H9 (cell line): ENCODE data around the gene TMEM238. TPM values are rescaled to one million over a fixed set of nuclear protein-coding genes. Genes with fewer than 3 reads are reported as not detected.

Experiments
- DNase-seq: peaks from one replicate; pipeline ENCODE4 v3.0.0-alpha.2; 2017
- H2AFZ ChIP-seq: one replicate; pipeline ENCODE4 v1.6.1; 2013; ENCODE audit warnings: mild to moderate bottlenecking, low read length, control low read depth, moderate library complexity
- H2AK5ac ChIP-seq: 2 replicates; pipeline ENCODE4 v1.6.1; 2013; ENCODE audit warnings: low read length, control low read depth, mixed read lengths; ENCODE audit not compliant: insufficient read length
- H2BK120ac ChIP-seq: one replicate; pipeline ENCODE4 v1.6.1; 2013; ENCODE audit warnings: low read depth, mild to moderate bottlenecking, low read length, control low read depth, inconsistent platforms; ENCODE audit not compliant: poor library complexity, severe bottlenecking
- H2BK12ac ChIP-seq: 2 replicates; pipeline ENCODE4 v1.6.1; 2013; ENCODE audit warnings: low read length, control low read depth, mixed read lengths, low read depth; ENCODE audit not compliant: insufficient read length
- H2BK15ac ChIP-seq: 2 replicates; pipeline ENCODE4 v1.6.1; 2013; ENCODE audit warnings: low read depth, low read length, control low read depth
- H2BK20ac ChIP-seq: one replicate; pipeline ENCODE4 v1.6.1; 2013; ENCODE audit warnings: low read depth, mild to moderate bottlenecking, low read length, control low read depth, inconsistent platforms; ENCODE audit not compliant: poor library complexity, severe bottlenecking
- H2BK5ac ChIP-seq: 2 replicates; pipeline ENCODE4 v1.6.1; 2013; ENCODE audit warnings: low read length, control low read depth, mixed read lengths; ENCODE audit not compliant: insufficient read length
- H3K14ac ChIP-seq: 2 replicates; pipeline ENCODE4 v1.6.1; 2013; ENCODE audit warnings: low read length, control low read depth; ENCODE audit not compliant: insufficient read depth
- H3K18ac ChIP-seq: 2 replicates; pipeline ENCODE4 v1.6.1; 2013; ENCODE audit warnings: low read depth, mild to moderate bottlenecking, mixed read lengths, low read length, control low read depth; ENCODE audit not compliant: insufficient read length
- H3K23ac ChIP-seq: 2 replicates; pipeline ENCODE4 v1.6.1; 2013; ENCODE audit warnings: low read length, control low read depth, mixed read lengths, low read depth; ENCODE audit not compliant: insufficient read length
- H3K23me2 ChIP-seq: 2 replicates; pipeline ENCODE4 v1.6.1; 2013; ENCODE audit warnings: low read depth, mild to moderate bottlenecking, mixed read lengths, low read length, control low read depth; ENCODE audit not compliant: insufficient read length, poor library complexity, severe bottlenecking
- H3K27ac ChIP-seq: 2 replicates; pipeline ENCODE4 v1.5.1; 2013; ENCODE audit warnings: low read length, control low read depth, mixed read lengths, low read depth; ENCODE audit not compliant: insufficient read length
- H3K27me3 ChIP-seq: 2 replicates; pipeline ENCODE4 v1.6.1; 2013; ENCODE audit warnings: low read length, control low read depth, inconsistent platforms; ENCODE audit not compliant: insufficient read depth
- H3K4ac ChIP-seq: 2 replicates; pipeline ENCODE4 v1.6.1; 2013; ENCODE audit warnings: low read depth, mild to moderate bottlenecking, control low read depth, inconsistent platforms, low read length, moderate library complexity
- H3K4me1 ChIP-seq: 2 replicates; pipeline ENCODE4 v1.6.1; 2013; ENCODE audit warnings: low read length, control low read depth, inconsistent platforms; ENCODE audit not compliant: insufficient read depth
- H3K4me2 ChIP-seq: 2 replicates; pipeline ENCODE4 v1.6.1; 2013; ENCODE audit warnings: low read length, control low read depth, mixed read lengths; ENCODE audit not compliant: insufficient read length, insufficient read depth
- H3K56ac ChIP-seq: 2 replicates; pipeline ENCODE4 v1.6.1; 2013; ENCODE audit warnings: low read depth, mild to moderate bottlenecking, mixed read lengths, low read length, control low read depth; ENCODE audit not compliant: insufficient read length
- H3K79me1 ChIP-seq: 2 replicates; pipeline ENCODE4 v1.6.1; 2013; ENCODE audit warnings: low read depth, mild to moderate bottlenecking, moderate library complexity, low read length, control low read depth, inconsistent platforms; ENCODE audit not compliant: insufficient read depth, poor library complexity, severe bottlenecking
- H3K79me2 ChIP-seq: 2 replicates; pipeline ENCODE4 v1.6.1; 2013; ENCODE audit warnings: low read length, control low read depth, inconsistent platforms; ENCODE audit not compliant: insufficient read depth
- H3K9ac ChIP-seq: 2 replicates; pipeline ENCODE4 v1.6.1; 2013; ENCODE audit warnings: low read length, control low read depth, mixed read lengths; ENCODE audit not compliant: insufficient read length; ENCODE audit errors: extremely low read depth
- H3K9me3 ChIP-seq: one replicate; pipeline ENCODE4 v1.6.1; 2013; ENCODE audit warnings: low read depth, low read length, inconsistent platforms; ENCODE audit not compliant: control insufficient read depth
- H3T11ph ChIP-seq: one replicate; pipeline ENCODE4 v1.6.1; 2013; ENCODE audit warnings: mild to moderate bottlenecking, low read length, control low read depth, inconsistent platforms
- H4K20me1 ChIP-seq: one replicate; pipeline ENCODE4 v1.6.1; 2013; ENCODE audit not compliant: control insufficient read depth, insufficient read length, insufficient read depth
- H4K5ac ChIP-seq: 2 replicates; pipeline ENCODE4 v1.6.1; 2013; ENCODE audit warnings: low read depth, mild to moderate bottlenecking, mixed read lengths, low read length, control low read depth; ENCODE audit not compliant: insufficient read length
- H4K8ac ChIP-seq: replicated peaks from 2 replicates; pipeline ENCODE4 v1.6.1; 2013; ENCODE audit warnings: low read length, control low read depth, mixed read lengths, low read depth; ENCODE audit not compliant: insufficient read length
- H4K91ac ChIP-seq: 2 replicates; pipeline ENCODE4 v1.6.1; 2013; ENCODE audit warnings: low read depth, mild to moderate bottlenecking, moderate library complexity, mixed read lengths, low read length, control low read depth; ENCODE audit not compliant: insufficient read length
- H3K27ac Mint-ChIP-seq, 3 experiments: 2 replicates in 2 of 3; 3 replicates in 1 of 3; pipeline ENCODE4 v1.8.0; 2020 to 2021; ENCODE audit warnings: mixed read lengths in 3 of 3, mild to moderate bottlenecking in 1 of 3, moderate library complexity in 1 of 3
- H3K27me3 Mint-ChIP-seq: 2 replicates; pipeline ENCODE4 v1.8.0; 2021; ENCODE audit warnings: low read depth, mild to moderate bottlenecking, moderate library complexity, mixed read lengths
- H3K36me3 Mint-ChIP-seq, 3 experiments: 2 replicates in 2 of 3; 3 replicates in 1 of 3; pipeline ENCODE4 v1.8.0; 2020 to 2021; ENCODE audit warnings: low read depth in 3 of 3, mixed read lengths in 3 of 3; ENCODE audit not compliant: insufficient read depth in 1 of 3
- H3K4me1 Mint-ChIP-seq, 2 experiments: 2 replicates each; pipeline ENCODE4 v1.8.0; 2020; ENCODE audit warnings: mixed read lengths in 2 of 2
- H3K4me3 Mint-ChIP-seq, 2 experiments: 2 replicates in 1 of 2; 3 replicates in 1 of 2; pipeline ENCODE4 v1.8.0; 2020 to 2021; ENCODE audit warnings: mild to moderate bottlenecking in 2 of 2, mixed read lengths in 2 of 2, moderate library complexity in 1 of 2
- H3K9me3 Mint-ChIP-seq, 2 experiments: 2 replicates in 1 of 2; 3 replicates in 1 of 2; pipeline ENCODE4 v1.8.0; 2020; ENCODE audit warnings: mild to moderate bottlenecking in 2 of 2, mixed read lengths in 2 of 2, moderate library complexity in 1 of 2
- WGBS: extraction: QIAGEN DNeasy Blood & Tissue Kit; methylation state at CpG from one replicate; pipeline ENCODE4 v1.1.7; 2013; ENCODE audit warnings: missing lambda C conversion rate, low lambda C conversion rate, mixed read lengths; ENCODE audit not compliant: insufficient read length; ENCODE audit errors: extremely low coverage; 5-methylcytosine and 5-hydroxymethylcytosine counted together
- total RNA-seq: library from RNA; stranded (reverse); gene quantifications from 2 replicates; pipeline ENCODE4 v1.2.1, GENCODE V29; 2021
- TF ChIP-seq, protein P1 (sequence below): fragments of 200-600 bp; sonication (generic); conservative IDR thresholded peaks from 3 replicates; pipeline ENCODE4 v1.8.0; 2021; ENCODE audit warnings: antibody characterized with exemption, mild to moderate bottlenecking

The TMEM238 gene
- total RNA-seq, 1 experiment from 2014 or later = 4.8 TPM

DNA sequence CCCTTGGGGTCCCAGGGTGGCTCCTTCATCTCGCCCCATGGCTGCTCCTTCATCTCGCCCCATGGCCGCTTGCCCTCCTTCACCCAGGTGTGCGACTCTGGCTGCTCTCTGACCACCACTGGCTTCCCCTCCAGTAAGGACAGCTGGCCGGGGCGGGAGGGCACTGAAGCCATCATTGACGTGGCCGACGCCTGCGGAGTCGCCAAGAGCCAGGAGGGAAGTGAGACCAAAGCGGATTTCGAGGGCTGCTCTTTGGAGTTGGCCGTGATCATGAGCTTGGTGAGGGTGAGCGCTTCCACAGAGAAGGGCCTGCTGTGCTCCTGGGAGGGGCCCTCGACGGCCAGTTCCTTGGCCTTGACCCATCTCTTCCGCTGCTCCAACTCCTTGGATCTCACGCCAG, 25.6 kb downstream of the TMEM238 start:
- no peak overlapping the region for H3K27ac ChIP-seq
- peaks cover 3% of the 10 kb centered on the region for H3K23me2 ChIP-seq
- Mint-ChIP-seq H3K9me3 (no peaks in the 10 kb centered on the region), H3K4me1 (peaks cover 12 to 21% of the 10 kb centered on the region in 2 experiments), H3K36me3 (no peaks in the 10 kb centered on the region), H3K27me3 (peaks cover 59% of the 10 kb centered on the region), H3K27ac (no peak overlapping the region), H3K4me3 (no peak overlapping the region)
- H2BK15ac ChIP-seq = no peak overlapping the region
- H2AK5ac ChIP-seq = no peak overlapping the region
- H3K56ac ChIP-seq = no peak overlapping the region
- H3K14ac ChIP-seq = no peak overlapping the region
- no peak overlapping the region for H2BK12ac ChIP-seq
- DNase-seq = no peak
- no peak overlapping the region for H2BK20ac ChIP-seq
- no peaks in the 10 kb centered on the region for H3K79me1 ChIP-seq
- H3K23ac ChIP-seq = no peak overlapping the region
- H4K8ac ChIP-seq = no peak overlapping the region
- H3K4me1 ChIP-seq = no peaks in the 10 kb centered on the region
- H3K18ac ChIP-seq = no peak overlapping the region
- H3K9ac ChIP-seq = no peak overlapping the region
- H2AFZ ChIP-seq = no peak overlapping the region
- no peaks in the 10 kb centered on the region for H4K20me1 ChIP-seq
- no peak overlapping the region for H2BK5ac ChIP-seq
- TF ChIP-seq, protein P1, sequence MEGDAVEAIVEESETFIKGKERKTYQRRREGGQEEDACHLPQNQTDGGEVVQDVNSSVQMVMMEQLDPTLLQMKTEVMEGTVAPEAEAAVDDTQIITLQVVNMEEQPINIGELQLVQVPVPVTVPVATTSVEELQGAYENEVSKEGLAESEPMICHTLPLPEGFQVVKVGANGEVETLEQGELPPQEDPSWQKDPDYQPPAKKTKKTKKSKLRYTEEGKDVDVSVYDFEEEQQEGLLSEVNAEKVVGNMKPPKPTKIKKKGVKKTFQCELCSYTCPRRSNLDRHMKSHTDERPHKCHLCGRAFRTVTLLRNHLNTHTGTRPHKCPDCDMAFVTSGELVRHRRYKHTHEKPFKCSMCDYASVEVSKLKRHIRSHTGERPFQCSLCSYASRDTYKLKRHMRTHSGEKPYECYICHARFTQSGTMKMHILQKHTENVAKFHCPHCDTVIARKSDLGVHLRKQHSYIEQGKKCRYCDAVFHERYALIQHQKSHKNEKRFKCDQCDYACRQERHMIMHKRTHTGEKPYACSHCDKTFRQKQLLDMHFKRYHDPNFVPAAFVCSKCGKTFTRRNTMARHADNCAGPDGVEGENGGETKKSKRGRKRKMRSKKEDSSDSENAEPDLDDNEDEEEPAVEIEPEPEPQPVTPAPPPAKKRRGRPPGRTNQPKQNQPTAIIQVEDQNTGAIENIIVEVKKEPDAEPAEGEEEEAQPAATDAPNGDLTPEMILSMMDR = no peak
- H3K4ac ChIP-seq = no peak overlapping the region
- WGBS = no CpG with 5 or more reads among the region's 19 CpGs
- H3K79me2 ChIP-seq = no peaks in the 10 kb centered on the region
- no peak overlapping the region for H4K5ac ChIP-seq
- peaks cover 2% of the 10 kb centered on the region; the same call in 1 of the 2 replicates for H3K27me3 ChIP-seq
- no peak overlapping the region for H2BK120ac ChIP-seq
- H4K91ac ChIP-seq = no peak overlapping the region
- no peak overlapping the region for H3K4me2 ChIP-seq
- no peak overlapping the region for H3T11ph ChIP-seq
- no peaks in the 10 kb centered on the region for H3K9me3 ChIP-seq
